ENCODE measurements around the gene ZFYVE16. TPM values are rescaled to one million over a fixed set of nuclear protein-coding genes. Genes with fewer than 3 reads are reported as not detected.

Gene ZFYVE16
- total RNA-seq, 4 donors from 2014 or later: 12.4 to 45.7 (median 23.3) TPM

DNA sequence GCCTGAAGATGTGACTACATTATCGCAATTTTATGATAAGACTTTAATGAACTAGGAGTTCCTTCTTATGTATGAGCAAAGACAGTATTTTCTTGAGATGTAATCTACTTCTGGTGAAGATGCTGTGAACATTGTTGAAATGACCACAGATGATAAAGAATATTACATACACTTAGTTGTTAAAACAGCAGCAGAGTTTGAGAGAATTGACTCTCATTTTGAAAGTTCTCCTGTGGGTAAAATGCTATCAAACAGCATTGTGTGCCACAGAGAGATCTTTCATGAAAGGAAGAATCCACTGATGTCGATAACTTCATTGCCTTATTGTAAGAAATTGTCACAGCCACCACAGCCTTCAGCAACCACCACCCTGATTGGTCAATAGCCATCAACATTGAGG, 88.0 kb downstream of the ZFYVE16 start:
- H3K27me3 ChIP-seq: no peaks in the 10 kb centered on the region
- no peaks in the 10 kb centered on the region for H3K9me3 ChIP-seq
- H3K27ac ChIP-seq: no peak overlapping the region
- WGBS: 91% methylated on average over 2 of the region's 2 CpGs
- H3K4me1 ChIP-seq: no peaks in the 10 kb centered on the region
- no peak overlapping the region for H3K4me3 ChIP-seq
- no peaks in the 10 kb centered on the region for H3K36me3 ChIP-seq
- no peak for DNase-seq (ENCODE audit: low spot score in 2 of 2)
- TF ChIP-seq POLR2AphosphoS5 (IDR thresholded peaks at IDR 0.05) (no peak), POLR2A (IDR thresholded peaks at IDR 0.05) (no peak), EP300 (IDR thresholded peaks at IDR 0.05) (no peak)

DNA sequence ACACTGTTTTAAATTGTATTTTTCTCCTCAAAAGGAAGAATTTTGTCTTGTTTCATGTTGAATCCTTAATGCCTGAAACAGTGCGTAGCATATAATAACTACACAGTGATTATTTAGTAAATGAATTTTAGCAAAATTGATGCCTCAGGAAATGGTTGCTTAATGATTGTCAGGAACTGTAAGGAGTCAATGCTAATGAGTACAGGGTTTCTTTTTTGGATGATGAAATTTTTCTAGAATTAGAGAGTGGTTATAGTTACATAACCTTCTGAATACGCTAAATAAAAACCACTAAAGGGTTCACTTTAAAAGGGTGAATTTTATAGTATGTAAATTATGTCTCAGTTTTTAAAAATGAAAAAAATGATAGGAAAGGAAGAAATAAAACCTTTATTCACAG, 94.9 kb downstream of the ZFYVE16 start:
- no peaks in the 10 kb centered on the region for H3K36me3 ChIP-seq
- no peak for DNase-seq (ENCODE audit: low spot score in 2 of 2)
- TF ChIP-seq POLR2A (IDR thresholded peaks at IDR 0.05): no peak
- no peak overlapping the region for H3K27ac ChIP-seq
- no peaks in the 10 kb centered on the region for H3K27me3 ChIP-seq
- 83% methylated on average over 2 of the region's 2 CpGs for WGBS
- no peak overlapping the region for H3K4me3 ChIP-seq
- no peaks in the 10 kb centered on the region for H3K4me1 ChIP-seq
- no peaks in the 10 kb centered on the region for H3K9me3 ChIP-seq

DNA sequence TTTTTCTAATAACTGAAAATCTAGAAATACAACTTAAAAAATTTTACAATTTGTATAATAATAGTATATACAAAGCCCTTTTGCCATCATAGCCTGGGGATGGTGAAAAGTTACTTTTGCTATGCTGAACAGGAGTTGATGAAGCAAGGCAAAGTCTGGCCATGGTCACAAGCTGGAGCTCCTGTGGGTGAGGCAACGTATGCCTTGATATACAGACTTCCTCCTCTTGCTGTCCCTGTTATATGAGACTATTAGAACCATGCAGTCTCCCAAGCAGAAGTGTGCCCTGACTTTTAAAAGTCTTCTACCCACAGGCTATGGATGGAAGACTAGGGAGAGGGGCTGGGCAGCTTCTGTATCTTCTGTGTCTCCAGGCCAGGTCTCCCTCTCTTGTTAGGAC, 95.8 kb downstream of the ZFYVE16 start:
- no peaks in the 10 kb centered on the region for H3K36me3 ChIP-seq
- H3K4me1 ChIP-seq: no peaks in the 10 kb centered on the region
- no peaks in the 10 kb centered on the region for H3K27me3 ChIP-seq
- DNase-seq (ENCODE audit: low spot score in 2 of 2): no peak
- H3K9me3 ChIP-seq: no peaks in the 10 kb centered on the region
- no peak overlapping the region for H3K4me3 ChIP-seq
- H3K27ac ChIP-seq: no peak overlapping the region
- 13% methylated on average over 1 of the region's 1 CpG for WGBS
- TF ChIP-seq, protein P1, sequence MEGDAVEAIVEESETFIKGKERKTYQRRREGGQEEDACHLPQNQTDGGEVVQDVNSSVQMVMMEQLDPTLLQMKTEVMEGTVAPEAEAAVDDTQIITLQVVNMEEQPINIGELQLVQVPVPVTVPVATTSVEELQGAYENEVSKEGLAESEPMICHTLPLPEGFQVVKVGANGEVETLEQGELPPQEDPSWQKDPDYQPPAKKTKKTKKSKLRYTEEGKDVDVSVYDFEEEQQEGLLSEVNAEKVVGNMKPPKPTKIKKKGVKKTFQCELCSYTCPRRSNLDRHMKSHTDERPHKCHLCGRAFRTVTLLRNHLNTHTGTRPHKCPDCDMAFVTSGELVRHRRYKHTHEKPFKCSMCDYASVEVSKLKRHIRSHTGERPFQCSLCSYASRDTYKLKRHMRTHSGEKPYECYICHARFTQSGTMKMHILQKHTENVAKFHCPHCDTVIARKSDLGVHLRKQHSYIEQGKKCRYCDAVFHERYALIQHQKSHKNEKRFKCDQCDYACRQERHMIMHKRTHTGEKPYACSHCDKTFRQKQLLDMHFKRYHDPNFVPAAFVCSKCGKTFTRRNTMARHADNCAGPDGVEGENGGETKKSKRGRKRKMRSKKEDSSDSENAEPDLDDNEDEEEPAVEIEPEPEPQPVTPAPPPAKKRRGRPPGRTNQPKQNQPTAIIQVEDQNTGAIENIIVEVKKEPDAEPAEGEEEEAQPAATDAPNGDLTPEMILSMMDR (IDR thresholded peaks at IDR 0.05): no peak
- TF ChIP-seq POLR2AphosphoS5 (IDR thresholded peaks at IDR 0.05): no peak
- TF ChIP-seq EP300 (IDR thresholded peaks at IDR 0.05): no peak
- no peak for TF ChIP-seq POLR2A (IDR thresholded peaks at IDR 0.05)

DNA sequence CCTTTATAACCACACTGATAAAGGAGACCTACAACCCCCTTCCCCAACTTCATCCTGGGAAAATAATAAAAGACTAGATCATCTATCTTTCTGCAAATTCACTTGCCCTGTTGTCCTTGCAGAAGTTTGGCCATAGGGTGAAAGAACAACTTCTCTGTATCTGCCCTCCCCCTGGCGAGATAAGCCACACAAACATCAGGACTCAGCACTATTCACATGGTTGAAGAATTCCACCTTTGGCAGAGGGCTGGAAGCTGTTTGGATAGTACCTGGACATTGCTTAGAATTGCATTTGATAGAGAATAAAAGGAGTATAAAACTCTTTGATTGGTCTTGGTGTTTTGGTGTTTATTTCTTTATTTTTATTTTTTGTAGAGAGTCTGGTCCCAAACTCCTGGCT, 97.0 kb downstream of the ZFYVE16 start:
- no peak for DNase-seq (ENCODE audit: low spot score in 2 of 2)
- Histone ChIP-seq H3K36me3 (no peaks in the 10 kb centered on the region), H3K9me3 (no peaks in the 10 kb centered on the region), H3K4me1 (no peaks in the 10 kb centered on the region), H3K27ac (no peak overlapping the region), H3K27me3 (no peaks in the 10 kb centered on the region), H3K4me3 (no peak overlapping the region)
- TF ChIP-seq POLR2AphosphoS5 (IDR thresholded peaks at IDR 0.05) (no peak), POLR2A (IDR thresholded peaks at IDR 0.05) (no peak), EP300 (IDR thresholded peaks at IDR 0.05) (no peak)
- TF ChIP-seq, protein P1 (IDR thresholded peaks at IDR 0.05): no peak
- WGBS: 93% methylated on average over 1 of the region's 1 CpG

DNA sequence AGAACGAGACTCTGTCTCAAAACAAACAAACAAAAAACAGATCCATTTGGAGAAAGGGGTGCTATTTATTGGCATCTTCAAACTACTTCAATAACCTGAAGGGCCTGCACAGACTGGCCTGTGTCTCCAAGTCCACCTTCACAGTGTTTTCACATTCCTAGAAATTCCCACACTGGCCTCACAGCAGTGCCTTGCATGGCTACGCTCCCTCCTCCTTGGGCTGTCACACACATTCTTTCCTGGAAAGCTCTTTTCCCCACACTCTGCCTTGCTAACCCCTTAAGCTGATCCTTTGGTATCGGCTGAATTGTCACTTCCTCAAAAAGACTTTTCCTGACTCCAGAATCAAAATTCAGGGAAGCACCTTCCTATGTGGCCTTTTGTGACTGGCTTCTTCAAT, 99.8 kb downstream of the ZFYVE16 start:
- 88% methylated on average over 3 of the region's 3 CpGs for WGBS
- no peaks in the 10 kb centered on the region for H3K9me3 ChIP-seq

DNA sequence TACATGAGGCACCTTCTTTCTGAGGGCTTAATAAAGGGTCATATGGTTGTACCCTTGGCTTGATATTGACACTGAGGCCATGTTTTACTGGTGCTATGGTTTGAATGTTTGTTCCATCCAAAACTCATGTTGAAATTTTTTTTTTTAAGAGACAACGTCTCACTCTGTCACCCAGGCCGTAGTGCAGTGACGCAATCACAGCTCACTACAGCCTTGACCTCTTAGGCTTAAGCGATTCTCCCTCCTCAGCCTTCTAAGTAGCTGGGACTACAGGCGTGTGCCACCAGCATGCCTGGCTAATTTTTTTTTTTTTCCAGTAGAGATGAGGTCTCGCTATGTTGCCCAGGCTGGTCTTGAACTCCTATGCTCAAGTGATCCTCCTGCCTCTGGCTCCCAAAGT, 101.0 kb downstream of the ZFYVE16 start:
- DNase-seq (ENCODE audit: low spot score in 2 of 2): no peak
- Histone ChIP-seq H3K4me3 (no peak overlapping the region), H3K27ac (no peak overlapping the region), H3K9me3 (no peaks in the 10 kb centered on the region), H3K27me3 (no peaks in the 10 kb centered on the region), H3K36me3 (no peaks in the 10 kb centered on the region), H3K4me1 (no peaks in the 10 kb centered on the region)
- 87% methylated on average over 6 of the region's 6 CpGs for WGBS
- no peak for TF ChIP-seq POLR2A (IDR thresholded peaks at IDR 0.05)
- no peak for TF ChIP-seq POLR2AphosphoS5 (IDR thresholded peaks at IDR 0.05)
- TF ChIP-seq EP300 (IDR thresholded peaks at IDR 0.05): no peak
- TF ChIP-seq, protein P1 (IDR thresholded peaks at IDR 0.05): no peak

More for the DNA sequence above, 99.8 kb downstream of the ZFYVE16 start:
- H3K4me3 ChIP-seq: no peak overlapping the region
- no peak for DNase-seq (ENCODE audit: low spot score in 2 of 2)
- H3K4me1 ChIP-seq: no peaks in the 10 kb centered on the region
- TF ChIP-seq, protein P1 (IDR thresholded peaks at IDR 0.05): no peak
- TF ChIP-seq POLR2AphosphoS5 (IDR thresholded peaks at IDR 0.05) (no peak), POLR2A (IDR thresholded peaks at IDR 0.05) (no peak), EP300 (IDR thresholded peaks at IDR 0.05) (no peak)
- no peaks in the 10 kb centered on the region for H3K36me3 ChIP-seq
- H3K27ac ChIP-seq: no peak overlapping the region
- no peaks in the 10 kb centered on the region for H3K27me3 ChIP-seq

Data from suprapubic skin (tissue), 4 donors.